MCF 10A (cell line): ENCODE results near the gene KCNQ5. TPM values are rescaled to one million over a fixed set of nuclear protein-coding genes. Genes with fewer than 3 reads are reported as not detected.

Experiments
- BruUV-seq: library from RNA; stranded (reverse); fragments of 400-500 nt; replicated peaks from 2 replicates; lab custom pipeline; 2021; lab: Mats Ljungman, UMichigan
- CTCF ChIA-PET: fragments of 300-600 bp; sonication (Branson Sonifier 250); formaldehyde crosslinking; extraction: SDS; loops from one replicate; lab custom pipeline; 2021; ENCODE audit warnings: antibody characterized with exemption, inconsistent platforms; lab: Yijun Ruan, JAX
- POLR2A ChIA-PET: fragments of 300-600, 350-650 bp; sonication (Branson Sonifier 250); formaldehyde crosslinking; extraction: SDS; loops from one replicate; lab custom pipeline; 2020; ENCODE audit warnings: antibody characterized with exemption, inconsistent platforms; lab: Yijun Ruan, JAX
- DNase-seq: peaks from one replicate; pipeline ENCODE4 v3.0.0-alpha.2; 2018; ENCODE audit not compliant: unreplicated experiment
- H3K27ac Mint-ChIP-seq: one replicate; pipeline ENCODE4 v1.8.0; 2022; ENCODE audit warnings: mild to moderate bottlenecking, low read depth, mixed read lengths; ENCODE audit not compliant: unreplicated experiment
- H3K27me3 Mint-ChIP-seq: one replicate; pipeline ENCODE4 v1.8.0; 2022; ENCODE audit warnings: mixed read lengths; ENCODE audit not compliant: insufficient read depth, unreplicated experiment
- H3K36me3 Mint-ChIP-seq: one replicate; pipeline ENCODE4 v1.8.0; 2022; ENCODE audit warnings: mild to moderate bottlenecking, moderate library complexity, mixed read lengths; ENCODE audit not compliant: insufficient read depth, unreplicated experiment
- H3K4me1 Mint-ChIP-seq: one replicate; pipeline ENCODE4 v1.8.0; 2022; ENCODE audit warnings: mixed read lengths; ENCODE audit not compliant: insufficient read depth, unreplicated experiment
- H3K4me3 Mint-ChIP-seq: one replicate; pipeline ENCODE4 v1.8.0; 2022; ENCODE audit warnings: mild to moderate bottlenecking, moderate library complexity, mixed read lengths; ENCODE audit not compliant: unreplicated experiment
- H3K9me3 Mint-ChIP-seq: one replicate; pipeline ENCODE4 v1.8.0; 2022; ENCODE audit warnings: mixed read lengths; ENCODE audit not compliant: unreplicated experiment
- intact Hi-C: fragments of 100-400 bp; cut with micrococcal nuclease; formaldehyde crosslinking; loops from 2 replicates; pipeline ENCODE4 v1.14.1; 2022
- total RNA-seq: library from RNA; stranded (reverse); gene quantifications from 2 replicates; pipeline ENCODE4 v1.2.3, GENCODE V29; 2022
- TF ChIP-seq, protein P1 (sequence below): fragments of 200-600 bp; IDR thresholded peaks from one replicate; pipeline ENCODE4 v1.8.0; 2022; ENCODE audit warnings: antibody characterized with exemption, mild to moderate bottlenecking; ENCODE audit not compliant: unreplicated experiment

The KCNQ5 gene
- total RNA-seq, 1 experiment from 2014 or later = 10.3 TPM

DNA sequence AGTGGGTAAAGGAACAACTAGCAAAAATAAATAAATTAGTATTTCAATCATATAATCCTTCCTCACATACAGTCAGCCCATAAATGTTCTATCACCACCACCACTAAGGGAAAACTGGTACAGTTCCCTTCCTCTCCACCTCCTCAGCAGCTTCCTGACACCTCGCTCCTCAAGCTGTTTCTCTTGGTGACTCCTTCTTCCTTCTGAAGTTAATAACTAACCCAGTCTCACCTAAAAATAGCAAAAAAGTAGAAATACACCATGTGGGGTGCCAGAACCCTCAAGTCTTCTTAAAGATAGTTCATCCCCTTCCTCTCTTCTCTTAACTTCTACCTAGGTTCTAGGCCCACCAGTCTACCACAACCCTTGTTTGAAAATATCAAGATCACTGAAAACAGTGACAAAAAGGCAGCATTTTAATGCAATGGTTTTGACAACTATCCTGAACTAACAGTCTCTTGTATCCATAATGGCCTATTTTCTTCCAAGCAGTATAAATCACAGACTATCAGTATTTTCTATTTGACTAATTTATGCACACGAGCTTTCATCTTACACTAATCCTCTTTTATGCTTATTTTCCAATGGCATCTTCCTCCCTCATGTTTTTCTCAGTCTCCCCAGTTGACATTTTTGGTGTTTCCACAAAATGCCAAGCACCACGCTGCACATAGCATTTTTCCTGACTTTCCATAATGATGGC, 518.0 kb downstream of the KCNQ5 start:
- no peaks in the 10 kb centered on the region for H3K27me3 Mint-ChIP-seq
- no peak overlapping the region for H3K4me3 Mint-ChIP-seq
- H3K4me1 Mint-ChIP-seq = no peaks in the 10 kb centered on the region
- no TSS peak for BruUV-seq
- TF ChIP-seq, protein P1, sequence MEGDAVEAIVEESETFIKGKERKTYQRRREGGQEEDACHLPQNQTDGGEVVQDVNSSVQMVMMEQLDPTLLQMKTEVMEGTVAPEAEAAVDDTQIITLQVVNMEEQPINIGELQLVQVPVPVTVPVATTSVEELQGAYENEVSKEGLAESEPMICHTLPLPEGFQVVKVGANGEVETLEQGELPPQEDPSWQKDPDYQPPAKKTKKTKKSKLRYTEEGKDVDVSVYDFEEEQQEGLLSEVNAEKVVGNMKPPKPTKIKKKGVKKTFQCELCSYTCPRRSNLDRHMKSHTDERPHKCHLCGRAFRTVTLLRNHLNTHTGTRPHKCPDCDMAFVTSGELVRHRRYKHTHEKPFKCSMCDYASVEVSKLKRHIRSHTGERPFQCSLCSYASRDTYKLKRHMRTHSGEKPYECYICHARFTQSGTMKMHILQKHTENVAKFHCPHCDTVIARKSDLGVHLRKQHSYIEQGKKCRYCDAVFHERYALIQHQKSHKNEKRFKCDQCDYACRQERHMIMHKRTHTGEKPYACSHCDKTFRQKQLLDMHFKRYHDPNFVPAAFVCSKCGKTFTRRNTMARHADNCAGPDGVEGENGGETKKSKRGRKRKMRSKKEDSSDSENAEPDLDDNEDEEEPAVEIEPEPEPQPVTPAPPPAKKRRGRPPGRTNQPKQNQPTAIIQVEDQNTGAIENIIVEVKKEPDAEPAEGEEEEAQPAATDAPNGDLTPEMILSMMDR = no peak
- DNase-seq = no peak
- intact Hi-C loops = no loop called here
- POLR2A ChIA-PET = interaction anchor here (0.7 kb wide), 1 partner anchor 1949 kb away, joined by 3 read pairs; no protein-coding TSS in a partner anchor
- CTCF ChIA-PET = interaction anchor here (1.8 kb wide), 1 partner anchor 523 kb away, joined by 6 read pairs; no protein-coding TSS in a partner anchor
- no peaks in the 10 kb centered on the region for H3K36me3 Mint-ChIP-seq
- H3K9me3 Mint-ChIP-seq = no peaks in the 10 kb centered on the region
- H3K27ac Mint-ChIP-seq = no peak overlapping the region

DNA sequence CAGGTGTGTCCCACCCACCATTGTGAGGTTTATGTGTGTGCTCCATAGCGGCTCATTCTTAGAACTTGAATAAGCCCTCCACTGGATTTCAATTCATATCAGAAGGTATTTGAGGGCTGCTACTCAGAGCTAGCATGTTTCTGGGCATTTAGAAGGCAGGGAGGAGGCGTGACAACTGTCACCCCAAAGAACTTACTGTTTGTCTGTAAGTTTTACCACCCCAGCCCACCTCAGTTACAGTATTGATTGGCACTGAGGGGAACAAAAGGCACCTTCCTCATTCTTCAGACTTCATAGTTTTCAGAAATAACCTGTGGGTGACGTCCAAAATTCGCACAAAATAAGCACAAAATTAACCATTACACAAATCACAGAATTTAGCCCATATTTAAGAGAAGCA, 521.7 kb downstream of the KCNQ5 start:
- no peak for DNase-seq
- ChIA-PET CTCF (interaction anchor here (0.8 to 1.4 kb wide), 2 partner anchors 9 to 732 kb away, joined by 3 to 4 read pairs; no protein-coding TSS in a partner anchor), POLR2A (no interaction called here)
- H3K36me3 Mint-ChIP-seq = peaks cover 6% of the 10 kb centered on the region
- intact Hi-C loops = no loop called here
- no peak overlapping the region for H3K27ac Mint-ChIP-seq
- no TSS peak for BruUV-seq
- no peaks in the 10 kb centered on the region for H3K9me3 Mint-ChIP-seq
- TF ChIP-seq, protein P1 = no peak
- no peaks in the 10 kb centered on the region for H3K4me1 Mint-ChIP-seq
- no peak overlapping the region for H3K4me3 Mint-ChIP-seq
- no peaks in the 10 kb centered on the region for H3K27me3 Mint-ChIP-seq

DNA sequence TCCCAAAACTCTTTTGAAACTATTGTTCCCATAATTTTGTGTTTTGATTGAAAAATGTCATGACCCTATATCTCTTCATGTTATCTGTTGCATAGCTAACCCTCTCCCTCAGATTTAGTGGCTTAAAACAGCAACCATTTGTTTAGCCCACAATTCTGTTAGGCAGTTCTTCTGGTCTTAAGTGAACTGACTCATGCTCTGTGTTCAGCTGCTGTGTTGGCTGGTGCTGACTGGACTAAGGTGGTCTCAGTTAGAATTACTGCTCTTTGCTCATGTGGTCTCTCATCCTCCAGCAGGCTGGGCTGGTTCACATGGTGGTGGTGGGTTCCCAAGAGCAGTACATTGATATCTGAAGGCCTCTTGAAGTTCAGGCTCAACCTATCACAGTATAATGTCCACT, 522.7 kb downstream of the KCNQ5 start:
- no peaks in the 10 kb centered on the region for H3K27me3 Mint-ChIP-seq
- no TSS peak for BruUV-seq
- no peak overlapping the region for H3K4me3 Mint-ChIP-seq
- no peaks in the 10 kb centered on the region for H3K9me3 Mint-ChIP-seq
- ChIA-PET CTCF (interaction anchor here (1.0 kb wide), 1 partner anchor 564 kb away, joined by 3 read pairs; no protein-coding TSS in a partner anchor), POLR2A (no interaction called here)
- no peak for DNase-seq
- intact Hi-C loops = no loop called here
- no peak overlapping the region for H3K27ac Mint-ChIP-seq
- TF ChIP-seq, protein P1 = no peak
- H3K36me3 Mint-ChIP-seq = peaks cover 6% of the 10 kb centered on the region
- no peaks in the 10 kb centered on the region for H3K4me1 Mint-ChIP-seq

DNA sequence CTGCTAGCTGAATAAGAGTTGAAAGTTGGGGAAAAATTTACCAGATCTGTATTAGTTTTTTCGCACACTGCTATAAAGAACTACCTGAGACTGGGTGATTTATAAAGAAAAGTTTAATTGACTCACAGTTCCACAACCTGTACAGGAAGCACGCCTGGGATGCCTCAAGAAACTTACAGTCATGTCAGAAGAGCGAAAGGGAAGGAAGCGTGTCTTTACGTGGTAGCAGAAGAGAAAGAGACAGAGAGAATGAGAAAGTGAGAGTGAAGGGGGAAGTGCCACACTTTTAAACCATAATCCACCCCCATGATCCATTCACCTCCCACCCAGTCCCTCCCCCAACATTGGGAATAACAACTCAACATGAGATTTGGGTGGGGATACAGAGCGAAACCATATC, 523.8 kb downstream of the KCNQ5 start:
- DNase-seq = no peak
- Mint-ChIP-seq H3K4me1 (no peaks in the 10 kb centered on the region), H3K9me3 (no peaks in the 10 kb centered on the region), H3K4me3 (no peak overlapping the region), H3K36me3 (peaks cover 6% of the 10 kb centered on the region), H3K27ac (no peak overlapping the region), H3K27me3 (no peaks in the 10 kb centered on the region)
- TF ChIP-seq, protein P1 = no peak
- ChIA-PET POLR2A (interaction anchor here (0.6 kb wide), 1 partner anchor 146 kb away, joined by 4 read pairs; no protein-coding TSS in a partner anchor), CTCF (no interaction called here)
- intact Hi-C loops = no loop called here
- no TSS peak for BruUV-seq
